K562 (cell line): Measurements from ENCODE around the gene SNAPC2. TPM values are rescaled to one million over a fixed set of nuclear protein-coding genes. Genes with fewer than 3 reads are reported as not detected.

Experiments used
- ATAC-seq: fragments of 200-7000 bp; cut with Tn5 transposase; 3 replicates; pipeline ENCODE4 v1.9.1; 2020; ENCODE audit warnings: moderate library complexity
- BruUV-seq: library from RNA; stranded (reverse); fragments of 400-500 nt; replicated peaks from 2 replicates; lab custom pipeline; 2021; lab: Mats Ljungman, UMichigan
- CTCF ChIA-PET: fragments of 300-600 bp; formaldehyde crosslinking; extraction: SDS; loops from one replicate; lab custom pipeline; 2021; ENCODE audit warnings: low intra/inter-chr PET ratio; lab: Yijun Ruan, JAX
- POLR2A ChIA-PET: fragments of 300-600, 350-650 bp; sonication (Branson Sonifier 250); formaldehyde crosslinking; extraction: SDS; loops from one replicate; lab custom pipeline; 2021; ENCODE audit warnings: antibody characterized with exemption, inconsistent platforms; lab: Yijun Ruan, JAX
- DNase-seq, 4 experiments: peaks; one replicate each; pipeline versions ENCODE4 v3.0.0 to v3.0.0-alpha.2; 2011 to 2018; ENCODE audit warnings: low spot score in 3 of 4, mixed read lengths in 3 of 4; ENCODE audit errors: extremely low read depth in 1 of 4
- FAIRE-seq: peaks from 2 replicates; lab custom pipeline; 2011; peaks lifted over from hg19 to GRCh38; lab: Jason Lieb, UNC
- H2AFZ ChIP-seq: 2 replicates; pipeline ENCODE4 v1.6.0; 2011; ENCODE audit warnings: low read depth, low read length, control low read depth, inconsistent platforms
- H3K27ac ChIP-seq: fragments of 200-600 bp; 3 replicates; pipeline ENCODE4 v1.8.0; 2011; ENCODE audit warnings: low read depth, mild to moderate bottlenecking, control low read depth, inconsistent platforms, low read length, moderate library complexity, mixed read lengths; ENCODE audit errors: extremely low read depth
- H3K27me3 ChIP-seq, 2 experiments: fragments of 300-600 bp in 1 of 2; 2 replicates in 1 of 2; 3 replicates in 1 of 2; pipeline versions ENCODE4 v1.6.0 to v1.8.0; 2011; ENCODE audit warnings: inconsistent platforms in 2 of 2, low read length in 2 of 2, mild to moderate bottlenecking in 1 of 2, mixed read lengths in 1 of 2, moderate library complexity in 1 of 2; ENCODE audit not compliant: control insufficient read depth in 2 of 2, insufficient read depth in 2 of 2
- H3K36me3 ChIP-seq: fragments of 300-600 bp; 3 replicates; pipeline ENCODE4 v1.8.0; 2011; ENCODE audit warnings: mild to moderate bottlenecking, low read length, inconsistent platforms; ENCODE audit not compliant: control insufficient read depth, insufficient read depth
- H3K4me1 ChIP-seq, 2 experiments: fragments of 200-600 bp in 1 of 2; replicated peaks in 1 of 2; 2 replicates in 1 of 2; 3 replicates in 1 of 2; pipeline versions ENCODE4 v1.5.1 to v1.8.0; 2011; ENCODE audit warnings: inconsistent platforms in 2 of 2, low read length in 2 of 2, mild to moderate bottlenecking in 1 of 2, mixed read lengths in 1 of 2, moderate library complexity in 1 of 2; ENCODE audit not compliant: control insufficient read depth in 2 of 2, insufficient read depth in 2 of 2
- H3K4me2 ChIP-seq: 2 replicates; pipeline ENCODE4 v1.6.1; 2011; ENCODE audit warnings: low read length, control low read depth, inconsistent platforms, mixed read lengths; ENCODE audit not compliant: insufficient read depth
- H3K4me3 ChIP-seq: fragments of 200-600 bp; sonication (generic), shearing (Covaris generic); 2 replicates; pipeline ENCODE4 v1.5.1; 2016; ENCODE audit warnings: control low read depth, inconsistent platforms
- H3K79me2 ChIP-seq: fragments of 200-600 bp; 3 replicates; pipeline ENCODE4 v1.8.0; 2011; ENCODE audit warnings: low read length, inconsistent platforms; ENCODE audit not compliant: control insufficient read depth, insufficient read depth
- H3K9ac ChIP-seq, 2 experiments: 2 replicates each; pipeline versions ENCODE4 v1.6.0 to v1.6.1; 2011; ENCODE audit warnings: low read depth in 2 of 2, low read length in 2 of 2, control low read depth in 1 of 2, inconsistent platforms in 1 of 2, mild to moderate bottlenecking in 1 of 2, mixed read lengths in 1 of 2; ENCODE audit not compliant: insufficient read depth in 1 of 2
- H3K9me1 ChIP-seq: one replicate; pipeline ENCODE4 v1.6.0; 2011; ENCODE audit warnings: inconsistent platforms, mild to moderate bottlenecking, low read length, moderate library complexity; ENCODE audit not compliant: control insufficient read depth, insufficient read depth
- H3K9me3 ChIP-seq: replicated peaks from 2 replicates; pipeline ENCODE4 v1.5.1; 2011; ENCODE audit warnings: low read depth, low read length, inconsistent platforms; ENCODE audit not compliant: control insufficient read depth, insufficient read depth
- H4K20me1 ChIP-seq: replicated peaks from 2 replicates; pipeline ENCODE4 v1.6.1; 2011; ENCODE audit warnings: low read length, inconsistent platforms, mixed read lengths; ENCODE audit not compliant: control insufficient read depth, insufficient read depth
- ATF1 ChIP-seq, 2 experiments: fragments of 450-650 bp in 1 of 2; IDR thresholded peaks; 2 replicates each; pipeline ENCODE4 v1.6.1; 2016; ENCODE audit warnings: missing compliant biosample characterization in 1 of 2, missing genetic modification characterization in 1 of 2
- MIER1 ChIP-seq: fragments of 450-650 bp; IDR thresholded peaks from 2 replicates; pipeline ENCODE4 v1.6.1; 2016; ENCODE audit warnings: antibody characterized with exemption, mild to moderate bottlenecking, low read depth
- POLR2G ChIP-seq: fragments of 200-400 bp; formaldehyde crosslinking; IDR thresholded peaks from 2 replicates; pipeline ENCODE4 v1.6.1; 2017; ENCODE audit warnings: low read depth, mild to moderate bottlenecking, antibody characterized with exemption, low read length, moderate library complexity
- SRSF3 ChIP-seq: fragments of 200-400 bp; formaldehyde crosslinking; IDR thresholded peaks from 2 replicates; pipeline ENCODE4 v1.6.1; 2016; ENCODE audit warnings: mild to moderate bottlenecking, low read length, moderate library complexity; ENCODE audit not compliant: insufficient read depth
- SRSF7 ChIP-seq: fragments of 200-400 bp; formaldehyde crosslinking; optimal IDR thresholded peaks from 2 replicates; pipeline ENCODE3; 2017; ENCODE audit warnings: mild to moderate bottlenecking, low read depth, low read length
- ZNF79 ChIP-seq: fragments of 250-450 bp; sonication (Bioruptor Pico); IDR thresholded peaks from 2 replicates; pipeline ENCODE4 v1.4.0; 2020; ENCODE audit warnings: low read depth, mild to moderate bottlenecking, moderate library complexity
- WGBS: fragments of 100-300 bp; shearing (Covaris generic); methylation state at CpG from one replicate; pipeline ENCODE4 v1.1.6; 2016; ENCODE audit warnings: low coverage, mixed read lengths; ENCODE audit not compliant: insufficient coverage; ENCODE audit errors: missing lambda C conversion rate; 5-methylcytosine and 5-hydroxymethylcytosine counted together
- in situ Hi-C: fragments of 300-500 bp; cut with MboI; formaldehyde crosslinking; loops from 4 replicates; pipeline ENCODE4 v1.15.0; 2018; ENCODE audit warnings: inconsistent platforms, mixed read lengths
- intact Hi-C: fragments of 100-400 bp; cut with micrococcal nuclease; formaldehyde crosslinking; loops from 2 replicates; pipeline ENCODE4 v1.14.2; 2022
- polyA plus RNA-seq, 8 experiments: library from polyadenylated mRNA; depleted of rRNA in 4 of 8; stranded (reverse) in 5 of 8; unstranded in 3 of 8; fragments of >200 nt; fragmentation: Nextera tagmentation in 2 of 8; fragmentation: Illumina TruSeq in 1 of 8; extraction: Ambion mirVana in 2 of 8; extraction: Trizol in 1 of 8; gene quantifications; 2 replicates each; pipeline versions ENCODE4 v1.2.1 to v1.2.3, GENCODE V29; 2011 to 2014; ENCODE audit warnings: inconsistent platforms in 1 of 8, missing spikeins in 1 of 8
- total RNA-seq, 7 experiments: library from RNA; depleted of rRNA in 6 of 7; stranded (reverse); fragments of >200 nt in 6 of 7; fragmentation: Illumina TruSeq in 2 of 7; extraction: Trizol in 2 of 7; gene quantifications; 2 replicates each; pipeline versions ENCODE4 v1.2.1 to v1.2.3, GENCODE V29; 2011 to 2021; ENCODE audit warnings: low replicate concordance in 1 of 7
- TF ChIP-seq, protein P1 (sequence below): sonication (generic); formaldehyde crosslinking; IDR thresholded peaks from 2 replicates; pipeline ENCODE4 v1.8.1; 2023; ENCODE audit warnings: mild to moderate bottlenecking, missing genetic modification reagents

Gene SNAPC2
- total and polyA plus RNA-seq, 9 of the 15 experiments (the other 6 are each of a cell fraction or from before 2014, with no cell fraction given), result 0.59 to 45.1 (median 15.3) TPM

GRCh38 chr19:7911508-7912143, 8.5 kb upstream of the SNAPC2 start:
- WGBS, result 97% methylated on average over 11 of the region's 18 CpGs
- Histone ChIP-seq H4K20me1 (no peaks in the 10 kb centered on the region), H2AFZ (no peak overlapping the region), H3K4me1 (peaks cover 0 to 81% of the 10 kb centered on the region in 2 experiments; a peak in 3 of 5 replicates), H3K9ac (no peak overlapping the region; a peak in 1 of 4 replicates), H3K4me2 (no peak overlapping the region), H3K79me2 (peaks cover 17% of the 10 kb centered on the region), H3K4me3 (no peak overlapping the region), H3K27ac (no peak overlapping the region), H3K9me1 (no peaks in the 10 kb centered on the region), H3K27me3 (no peaks in the 10 kb centered on the region), H3K9me3 (no peaks in the 10 kb centered on the region), H3K36me3 (peaks cover 44% of the 10 kb centered on the region; the same call in 1 of the 3 replicates)
- FAIRE-seq (no peak), ATAC-seq (no peak), DNase-seq (no peak)
- intact Hi-C loops (no loop called here), in situ Hi-C loops (no loop called here)
- ChIA-PET POLR2A (interaction anchor here (0.8 to 2.1 kb wide), 3 partner anchors 9 to 42 kb away, joined by 3 to 13 read pairs (median 7); partner anchors contain the start of gene SNAPC2), CTCF (no interaction called here)
- 0 out of 2 replicates have a peak, but pooled peaks have one; percentile 52 for TF ChIP-seq POLR2G
- no peak for TF ChIP-seq ATF1 (CRISPR knock-in tag; IDR thresholded peaks at IDR 0.05)
- TF ChIP-seq ATF1 (tag; IDR thresholded peaks at IDR 0.05), result no peak
- BruUV-seq, result no TSS peak

GRCh38 chr19:7912144-7912696, 7.9 kb upstream of the SNAPC2 start:
- in situ Hi-C loops (no loop called here), intact Hi-C loops (no loop called here)
- ATAC-seq (no peak), DNase-seq (no peak), FAIRE-seq (no peak)
- Histone ChIP-seq H3K27ac (no peak overlapping the region), H3K79me2 (peaks cover 14% of the 10 kb centered on the region), H3K4me3 (no peak overlapping the region), H3K27me3 (no peaks in the 10 kb centered on the region), H3K9ac (no peak overlapping the region; a peak in 1 of 4 replicates), H3K4me1 (peaks cover 0 to 81% of the 10 kb centered on the region in 2 experiments; a peak in 3 of 5 replicates), H4K20me1 (no peaks in the 10 kb centered on the region), H3K9me3 (no peaks in the 10 kb centered on the region), H3K4me2 (no peak overlapping the region), H3K36me3 (peaks cover 42% of the 10 kb centered on the region; the same call in 1 of the 3 replicates), H2AFZ (no peak overlapping the region), H3K9me1 (no peaks in the 10 kb centered on the region)
- no peak for TF ChIP-seq SRSF7
- TF ChIP-seq ZNF79, result no peak
- TF ChIP-seq MIER1, result no peak
- peak; percentile 53; the same call in 1 of the 2 replicates for TF ChIP-seq POLR2G
- TF ChIP-seq SRSF3, result no peak
- TF ChIP-seq, protein P1, sequence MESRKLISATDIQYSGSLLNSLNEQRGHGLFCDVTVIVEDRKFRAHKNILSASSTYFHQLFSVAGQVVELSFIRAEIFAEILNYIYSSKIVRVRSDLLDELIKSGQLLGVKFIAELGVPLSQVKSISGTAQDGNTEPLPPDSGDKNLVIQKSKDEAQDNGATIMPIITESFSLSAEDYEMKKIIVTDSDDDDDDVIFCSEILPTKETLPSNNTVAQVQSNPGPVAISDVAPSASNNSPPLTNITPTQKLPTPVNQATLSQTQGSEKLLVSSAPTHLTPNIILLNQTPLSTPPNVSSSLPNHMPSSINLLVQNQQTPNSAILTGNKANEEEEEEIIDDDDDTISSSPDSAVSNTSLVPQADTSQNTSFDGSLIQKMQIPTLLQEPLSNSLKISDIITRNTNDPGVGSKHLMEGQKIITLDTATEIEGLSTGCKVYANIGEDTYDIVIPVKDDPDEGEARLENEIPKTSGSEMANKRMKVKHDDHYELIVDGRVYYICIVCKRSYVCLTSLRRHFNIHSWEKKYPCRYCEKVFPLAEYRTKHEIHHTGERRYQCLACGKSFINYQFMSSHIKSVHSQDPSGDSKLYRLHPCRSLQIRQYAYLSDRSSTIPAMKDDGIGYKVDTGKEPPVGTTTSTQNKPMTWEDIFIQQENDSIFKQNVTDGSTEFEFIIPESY (CRISPR knock-in tag), result peak; percentile 38
- no TSS peak for BruUV-seq
- 92% methylated on average over 22 of the region's 31 CpGs for WGBS
- ChIA-PET POLR2A (interaction anchor here (0.8 to 2.1 kb wide), 3 partner anchors 8 to 43 kb away, joined by 3 to 13 read pairs (median 7); partner anchors contain the start of gene SNAPC2), CTCF (no interaction called here)
